ENCODE data around the gene IFNAR2. TPM values are rescaled to one million over a fixed set of nuclear protein-coding genes. Genes with fewer than 3 reads are reported as not detected.

Gene IFNAR2
- total RNA-seq, 2 experiments from 2014 or later: 22.1 to 93.5 TPM

Other genes with a start within 250 kb of the IFNAR2 start
- not detected in 2 replicates for gene OLIG2, start 204.0 kb upstream of the IFNAR2 start, total RNA-seq (2014; rRNA removed; shearing (Covaris generic))
- not detected in 2 replicates for gene OLIG2, start 204.0 kb upstream of the IFNAR2 start, total RNA-seq (2022)
- gene OLIG1, start 159.8 kb upstream of the IFNAR2 start, total RNA-seq (2014; rRNA removed; shearing (Covaris generic)): not detected in 2 replicates
- gene OLIG1, start 159.8 kb upstream of the IFNAR2 start, total RNA-seq (2022): not detected in 2 replicates
- gene IL10RB, start 36.4 kb downstream of the IFNAR2 start, total RNA-seq (2014; rRNA removed; shearing (Covaris generic)): 44.3 and 48.0 TPM in 2 replicates
- gene IL10RB, start 36.4 kb downstream of the IFNAR2 start, total RNA-seq (2022): 48.3 and 54.5 TPM in 2 replicates
- gene IFNAR1, start 95.0 kb downstream of the IFNAR2 start, total RNA-seq (2014; rRNA removed; shearing (Covaris generic)): 17.0 and 18.1 TPM in 2 replicates
- gene IFNAR1, start 95.0 kb downstream of the IFNAR2 start, total RNA-seq (2022): 60.8 and 65.2 TPM in 2 replicates
- gene IFNGR2, start 173.5 kb downstream of the IFNAR2 start, total RNA-seq (2014; rRNA removed; shearing (Covaris generic)): 61.0 and 86.9 TPM in 2 replicates
- 70.2 and 83.5 TPM in 2 replicates for gene IFNGR2, start 173.5 kb downstream of the IFNAR2 start, total RNA-seq (2022)

All from OCI-LY7 (cell line).